GM23248 (cell line): ENCODE data around the gene PRRX1. TPM values are rescaled to one million over a fixed set of nuclear protein-coding genes. Genes with fewer than 3 reads are reported as not detected.
A peak's percentile ranks its signal among the peaks of the same experiment; 100 is the strongest.

Source experiments
- DNase-seq: peaks from one replicate; pipeline ENCODE4 v3.0.0-alpha.2; 2015
- H2AFZ ChIP-seq: fragments of 200-600 bp; sonication (generic); 2 replicates; pipeline ENCODE4 v1.6.1; 2016; ENCODE audit warnings: antibody characterized with exemption
- H3F3A ChIP-seq: fragments of 200-600 bp; sonication (generic); 2 replicates; pipeline ENCODE4 v1.6.1; 2016; ENCODE audit warnings: mild to moderate bottlenecking, antibody characterized with exemption, mixed run types; ENCODE audit not compliant: insufficient read depth
- H3K27ac ChIP-seq: fragments of 200-600 bp; sonication (generic); 2 replicates; pipeline ENCODE4 v1.5.1; 2016; ENCODE audit warnings: mild to moderate bottlenecking
- H3K27me3 ChIP-seq: fragments of 200-600 bp; sonication (generic); replicated peaks from 2 replicates; pipeline ENCODE4 v1.6.1; 2016; ENCODE audit warnings: mild to moderate bottlenecking; ENCODE audit not compliant: insufficient read depth
- H3K36me3 ChIP-seq: fragments of 200-600 bp; sonication (generic); 2 replicates; pipeline ENCODE4 v1.6.1; 2016; ENCODE audit warnings: low read depth, mild to moderate bottlenecking
- H3K4me1 ChIP-seq: fragments of 200-600 bp; sonication (generic); 2 replicates; pipeline ENCODE4 v1.6.1; 2016; ENCODE audit warnings: mild to moderate bottlenecking; ENCODE audit not compliant: insufficient read depth
- H3K4me2 ChIP-seq: fragments of 200-600 bp; sonication (generic); one replicate; pipeline ENCODE4 v1.6.1; 2016; ENCODE audit warnings: mild to moderate bottlenecking; ENCODE audit not compliant: unreplicated experiment
- H3K4me3 ChIP-seq: fragments of 200-600 bp; sonication (generic); 2 replicates; pipeline ENCODE4 v1.5.1; 2016; ENCODE audit warnings: mild to moderate bottlenecking
- H3K79me2 ChIP-seq: fragments of 200-600 bp; sonication (generic); 2 replicates; pipeline ENCODE4 v1.6.1; 2016; ENCODE audit warnings: mild to moderate bottlenecking; ENCODE audit not compliant: insufficient read depth
- H3K9ac ChIP-seq: fragments of 200-600 bp; sonication (generic); 2 replicates; pipeline ENCODE4 v1.6.1; 2016; ENCODE audit warnings: mild to moderate bottlenecking
- H3K9me2 ChIP-seq: fragments of 200-600 bp; sonication (generic); 2 replicates; pipeline ENCODE4 v1.6.1; 2016; ENCODE audit warnings: mixed run types, mild to moderate bottlenecking, moderate library complexity; ENCODE audit not compliant: insufficient read depth
- H3K9me3 ChIP-seq: fragments of 200-600 bp; sonication (generic); one replicate; pipeline ENCODE4 v1.6.1; 2017; ENCODE audit warnings: low read depth
- H4K20me1 ChIP-seq: fragments of 200-600 bp; sonication (generic); 2 replicates; pipeline ENCODE4 v1.6.0; 2016; ENCODE audit not compliant: insufficient read depth
- EZH2 ChIP-seq: fragments of 200-600 bp; sonication (generic); IDR thresholded peaks from 2 replicates; pipeline ENCODE4 v1.6.1; 2018; ENCODE audit warnings: antibody characterized with exemption, mild to moderate bottlenecking; ENCODE audit not compliant: insufficient read depth, poor library complexity, severe bottlenecking
- EZH2phosphoT487 ChIP-seq: fragments of 200-600 bp; sonication (generic); IDR thresholded peaks from 2 replicates; pipeline ENCODE4 v1.6.1; 2018; ENCODE audit warnings: antibody characterized with exemption, moderate library complexity, mild to moderate bottlenecking, low read depth; ENCODE audit not compliant: insufficient read depth
- WGBS, 2 experiments: methylation state at CpG; one replicate each; pipeline ENCODE4 v1.1.6; 2015 to 2017; ENCODE audit warnings: low lambda C conversion rate in 2 of 2, low coverage in 1 of 2; ENCODE audit errors: missing lambda C conversion rate in 2 of 2; 5-methylcytosine and 5-hydroxymethylcytosine counted together
- in situ Hi-C: fragments of 300-500 bp; cut with MboI; formaldehyde crosslinking; loops from 2 replicates; pipeline ENCODE4 v1.15.0; 2020
- polyA plus RNA-seq: library from polyadenylated mRNA; unstranded; fragments of >200 nt; fragmentation: Nextera tagmentation; extraction: Ambion mirVana; gene quantifications from 2 replicates; pipeline ENCODE4 v1.2.1, GENCODE V29; 2016
- total RNA-seq: library from RNA; depleted of rRNA; stranded (reverse); fragments of >200 nt; shearing (Covaris generic); gene quantifications from 2 replicates; pipeline ENCODE4 v1.2.3, GENCODE V29; 2014

Gene PRRX1
- total and polyA plus RNA-seq, 2 experiments from 2014 or later, result 40.1 to 191 TPM

GRCh38 chr1:170662561-170663403 lies 1.1 kb upstream of the PRRX1 start:
- Histone ChIP-seq H3F3A (peaks cover 29% of the 10 kb centered on the region), H3K36me3 (no peaks in the 10 kb centered on the region), H3K4me2 (peak overlapping the region; percentile 99), H3K4me1 (peaks cover 7% of the 10 kb centered on the region; the same call in 1 of the 2 replicates), H3K79me2 (peaks cover 56% of the 10 kb centered on the region), H3K27me3 (no peaks in the 10 kb centered on the region), H2AFZ (peak overlapping the region; percentile 67), H3K4me3 (peak overlapping the region; percentile 96), H3K9me3 (no peaks in the 10 kb centered on the region), H3K9me2 (no peaks in the 10 kb centered on the region), H3K27ac (peak overlapping the region; percentile 97), H4K20me1 (no peaks in the 10 kb centered on the region), H3K9ac (peak overlapping the region; percentile 99)
- TF ChIP-seq EZH2, result no peak
- TF ChIP-seq EZH2phosphoT487, result no peak
- peak; percentile 64 for DNase-seq
- in situ Hi-C loops, result loop anchor here (5.0 to 10.0 kb wide), 3 partner anchors 75 to 648 kb away; partner anchors contain the start of gene GORAB
- 1% methylated on average over 10 to 11 of the region's 11 CpGs for WGBS, 2 experiments

- in situ Hi-C loops, result loop anchor here (5.0 to 10.0 kb wide), 3 partner anchors 76 to 649 kb away; partner anchors contain the start of gene GORAB
- H4K20me1 ChIP-seq, result no peaks in the 10 kb centered on the region
- peak overlapping the region; percentile 96 for H3K4me3 ChIP-seq
- peak overlapping the region; percentile 99 for H3K4me2 ChIP-seq
- H3F3A ChIP-seq, result peaks cover 37% of the 10 kb centered on the region
- peaks cover 64% of the 10 kb centered on the region for H3K79me2 ChIP-seq
- H3K9me3 ChIP-seq, result no peaks in the 10 kb centered on the region
- H3K27me3 ChIP-seq, result no peaks in the 10 kb centered on the region
- peak overlapping the region; percentile 99 for H3K9ac ChIP-seq
- DNase-seq, result peak; percentile 72
- no peaks in the 10 kb centered on the region for H3K36me3 ChIP-seq
- TF ChIP-seq EZH2phosphoT487 (no peak), EZH2 (no peak)
- no peaks in the 10 kb centered on the region for H3K9me2 ChIP-seq
- peak overlapping the region; percentile 67 for H2AFZ ChIP-seq
- H3K27ac ChIP-seq, result peak overlapping the region; percentile 97
- 0 to 2% methylated on average over 8 to 12 of the region's 12 CpGs for WGBS, 2 experiments
- H3K4me1 ChIP-seq, result peaks cover 7% of the 10 kb centered on the region; the same call in 1 of the 2 replicates
Observed at GRCh38 chr1:170663404-170664092, 383 bp upstream of the PRRX1 start.

GRCh38 chr1:170664828-170665612 lies 1.1 kb downstream of the PRRX1 start:
- TF ChIP-seq EZH2 (no peak), EZH2phosphoT487 (no peak)
- Histone ChIP-seq H3F3A (peaks cover 47% of the 10 kb centered on the region), H3K27me3 (no peaks in the 10 kb centered on the region), H3K36me3 (no peaks in the 10 kb centered on the region), H3K9me2 (no peaks in the 10 kb centered on the region), H3K9ac (peak overlapping the region; percentile 99), H3K4me2 (peak overlapping the region; percentile 99), H3K4me3 (peak overlapping the region; percentile 96), H3K4me1 (peaks cover 20% of the 10 kb centered on the region), H3K27ac (peak overlapping the region; percentile 97), H3K79me2 (peaks cover 79% of the 10 kb centered on the region), H3K9me3 (no peaks in the 10 kb centered on the region), H2AFZ (peak overlapping the region; percentile 17; the same call in 1 of the 2 replicates), H4K20me1 (no peaks in the 10 kb centered on the region)
- in situ Hi-C loops, result loop anchor here (5.0 to 10.0 kb wide), 3 partner anchors 78 to 650 kb away; partner anchors contain the start of gene GORAB
- WGBS, 2 experiments, result 0% methylated on average over 32 to 36 of the region's 37 CpGs
- DNase-seq, result peak; percentile 80
